Brain pericyte (primary cell): ENCODE results near the gene MKRN2OS.
A peak's percentile ranks its signal among the peaks of the same experiment; 100 is the strongest.

ENCODE experiments used
- DNase-seq: peaks from one replicate; pipeline ENCODE4 v3.0.0-alpha.2; 2012; ENCODE audit warnings: low read depth, low spot score

MKRN2OS gene

GRCh38 chr3:12513694-12514446 lies 31.4 kb downstream of the MKRN2OS start:
- DNase-seq: no peak

- DNase-seq: no peak
Measured at GRCh38 chr3:12512534-12513118, 32.7 kb downstream of the MKRN2OS start.

- DNase-seq: no peak
Measured at GRCh38 chr3:12509466-12509865, 35.8 kb downstream of the MKRN2OS start.

GRCh38 chr3:12508291-12508700 lies 37.0 kb downstream of the MKRN2OS start:
- peak; percentile 92 for DNase-seq

- DNase-seq: peak; percentile 58
Measured at GRCh38 chr3:12507591-12508281, 37.6 kb downstream of the MKRN2OS start.

GRCh38 chr3:12506201-12506709 lies 39.0 kb downstream of the MKRN2OS start:
- no peak for DNase-seq

- DNase-seq: no peak
Measured at GRCh38 chr3:12503126-12503957, 42.0 kb downstream of the MKRN2OS start.

GRCh38 chr3:12501360-12502020 lies 43.8 kb downstream of the MKRN2OS start:
- no peak for DNase-seq

- DNase-seq: no peak
Measured at GRCh38 chr3:12499474-12499873, 45.8 kb downstream of the MKRN2OS start.

- no peak for DNase-seq
Measured at GRCh38 chr3:12496453-12496761, 48.9 kb downstream of the MKRN2OS start.

GRCh38 chr3:12495749-12496452 lies 49.4 kb downstream of the MKRN2OS start:
- no peak for DNase-seq

- DNase-seq: no peak
Measured at GRCh38 chr3:12490547-12490946, 54.8 kb downstream of the MKRN2OS start.

- no peak for DNase-seq
Measured at GRCh38 chr3:12489832-12490231, 55.5 kb downstream of the MKRN2OS start.
